NCI-H1436 (cell line): Measurements from ENCODE around the gene CNDP2.
"Not testable (repeated sequence)": the region's sequence is repeated elsewhere in the genome, so short reads cannot be mapped to it uniquely, and the experiment has no call there.

ENCODE experiments used
- DNase-seq: peaks from one replicate; lab custom pipeline; 2025; lab: John Stamatoyannopoulos, UW

CNDP2 gene

GRCh38 chr18:74500774-74501173 is 4.6 kb downstream of the CNDP2 start:
- DNase-seq = not testable (repeated sequence)

- DNase-seq = no peak
Observed at GRCh38 chr18:74501386-74501785, 5.2 kb downstream of the CNDP2 start.

GRCh38 chr18:74503137-74503536 is 7.0 kb downstream of the CNDP2 start:
- no peak for DNase-seq

GRCh38 chr18:74505776-74506175 is 9.6 kb downstream of the CNDP2 start:
- DNase-seq = no peak

GRCh38 chr18:74506448-74507084 is 10.4 kb downstream of the CNDP2 start:
- no peak for DNase-seq

GRCh38 chr18:74507097-74507881 is 11.1 kb downstream of the CNDP2 start:
- no peak for DNase-seq

GRCh38 chr18:74507927-74508326 is 11.8 kb downstream of the CNDP2 start:
- DNase-seq = no peak

GRCh38 chr18:74508366-74508765 is 12.2 kb downstream of the CNDP2 start:
- no peak for DNase-seq

GRCh38 chr18:74508821-74509225 is 12.7 kb downstream of the CNDP2 start:
- no peak for DNase-seq

GRCh38 chr18:74509856-74510769 is 13.9 kb downstream of the CNDP2 start:
- no peak for DNase-seq

- no peak for DNase-seq
Observed at GRCh38 chr18:74510770-74511095, 14.6 kb downstream of the CNDP2 start.

- no peak for DNase-seq
Observed at GRCh38 chr18:74511823-74512222, 15.7 kb downstream of the CNDP2 start.

GRCh38 chr18:74512321-74513053 is 16.3 kb downstream of the CNDP2 start:
- no peak for DNase-seq

- no peak for DNase-seq
Observed at GRCh38 chr18:74513149-74513882, 17.2 kb downstream of the CNDP2 start.

- no peak for DNase-seq
Observed at GRCh38 chr18:74513883-74514205, 17.7 kb downstream of the CNDP2 start.

GRCh38 chr18:74514860-74515495 is 18.8 kb downstream of the CNDP2 start:
- DNase-seq = no peak

- no peak for DNase-seq
Observed at GRCh38 chr18:74515620-74516231, 19.6 kb downstream of the CNDP2 start.

GRCh38 chr18:74516271-74517235 is 20.4 kb downstream of the CNDP2 start:
- DNase-seq = no peak

GRCh38 chr18:74517236-74517630 is 21.1 kb downstream of the CNDP2 start:
- no peak for DNase-seq
